HepG2 (cell line): Measurements from ENCODE around the gene CCDC57. TPM values are rescaled to one million over a fixed set of nuclear protein-coding genes. Genes with fewer than 3 reads are reported as not detected.
A peak's percentile ranks its signal among the peaks of the same experiment; 100 is the strongest.

Source experiments
- CENPBD1 ChIP-seq: sonication (generic); formaldehyde crosslinking; IDR thresholded peaks from 2 replicates; pipeline ENCODE4 v1.8.0; 2022; ENCODE audit warnings: missing genetic modification reagents, low read depth, mild to moderate bottlenecking, borderline replicate concordance
- DMAP1 ChIP-seq: IDR thresholded peaks from 2 replicates; pipeline ENCODE4 v1.6.1; 2016
- EED ChIP-seq: sonication (generic); formaldehyde crosslinking; IDR thresholded peaks from 2 replicates; pipeline ENCODE4 v1.5.0; 2020; ENCODE audit warnings: mild to moderate bottlenecking, missing genetic modification reagents
- GMEB2 ChIP-seq: IDR thresholded peaks from 2 replicates; pipeline ENCODE4 v1.6.1; 2016; ENCODE audit warnings: missing biosample characterization, missing genetic modification reagents, low read depth
- HMG20A ChIP-seq: IDR thresholded peaks from 2 replicates; pipeline ENCODE4 v1.6.1; 2016; ENCODE audit warnings: borderline replicate concordance
- MED1 ChIP-seq: sonication (generic); formaldehyde crosslinking; IDR thresholded peaks from 2 replicates; pipeline ENCODE4 v1.4.0; 2020; ENCODE audit warnings: missing genetic modification reagents
- NKX3-1 ChIP-seq: sonication (generic); formaldehyde crosslinking; IDR thresholded peaks from 2 replicates; pipeline ENCODE4 v1.5.0; 2020; ENCODE audit warnings: missing genetic modification reagents
- RBM39 ChIP-seq: fragments of 200-400 bp; formaldehyde crosslinking; IDR thresholded peaks from one replicate; pipeline ENCODE4 v1.6.1; 2018; ENCODE audit warnings: antibody characterized with exemption, mild to moderate bottlenecking, low read depth, low read length; ENCODE audit not compliant: poor library complexity, severe bottlenecking
- SKIL ChIP-seq: sonication (generic); formaldehyde crosslinking; IDR thresholded peaks from 2 replicates; pipeline ENCODE4 v1.8.0; 2022; ENCODE audit warnings: missing genetic modification reagents, mild to moderate bottlenecking, moderate library complexity, borderline replicate concordance
- ZBTB8A ChIP-seq: sonication (generic); formaldehyde crosslinking; IDR thresholded peaks from 2 replicates; pipeline ENCODE4 v1.4.0; 2020; ENCODE audit warnings: mild to moderate bottlenecking, low read depth, missing genetic modification reagents, borderline replicate concordance
- ZHX2 ChIP-seq, 2 experiments: sonication (generic) in 1 of 2; formaldehyde crosslinking in 1 of 2; IDR thresholded peaks; 2 replicates each; pipeline versions ENCODE4 v1.6.1 to v1.9.0; 2014 to 2022; ENCODE audit warnings: antibody characterized with exemption in 1 of 2, borderline replicate concordance in 1 of 2, inconsistent platforms in 1 of 2, low read depth in 1 of 2, missing genetic modification reagents in 1 of 2
- ZMYM3 ChIP-seq: sonication (generic); formaldehyde crosslinking; IDR thresholded peaks from 2 replicates; pipeline ENCODE4 v1.5.1; 2020; ENCODE audit warnings: mild to moderate bottlenecking, missing genetic modification reagents
- ZNF616 ChIP-seq: sonication (generic); formaldehyde crosslinking; IDR thresholded peaks from 2 replicates; pipeline ENCODE4 v1.5.0; 2020; ENCODE audit warnings: low read depth, mild to moderate bottlenecking, missing genetic modification reagents
- ZNF670 ChIP-seq: sonication (generic); formaldehyde crosslinking; IDR thresholded peaks from 2 replicates; pipeline ENCODE4 v1.8.0; 2022; ENCODE audit warnings: mild to moderate bottlenecking, missing genetic modification reagents, borderline replicate concordance
- ZNF737 ChIP-seq: sonication (generic); formaldehyde crosslinking; IDR thresholded peaks from 2 replicates; pipeline ENCODE4 v1.5.0; 2020; ENCODE audit warnings: missing genetic modification reagents, mild to moderate bottlenecking, borderline replicate concordance
- ZNF784 ChIP-seq: sonication (generic); formaldehyde crosslinking; IDR thresholded peaks from 2 replicates; pipeline ENCODE4 v1.5.1; 2020; ENCODE audit warnings: missing genetic modification reagents, mild to moderate bottlenecking, borderline replicate concordance
- ZSCAN30 ChIP-seq: sonication (generic); formaldehyde crosslinking; IDR thresholded peaks from 2 replicates; pipeline ENCODE4 v1.5.0; 2020; ENCODE audit warnings: mild to moderate bottlenecking, missing genetic modification reagents
- polyA plus RNA-seq, 8 experiments: library from polyadenylated mRNA; depleted of rRNA in 3 of 8; stranded (reverse) in 7 of 8; unstranded in 1 of 8; fragments of >200 nt; fragmentation: Illumina TruSeq in 4 of 8; extraction: Trizol in 4 of 8; gene quantifications; 2 replicates each; pipeline versions ENCODE4 v1.2.1 to v1.2.3, GENCODE V29; 2011 to 2016; ENCODE audit warnings: low read depth in 4 of 8, missing spikeins in 1 of 8, mixed read lengths in 1 of 8; ENCODE audit not compliant: insufficient read depth in 1 of 8
- total RNA-seq, 5 experiments: library from RNA; depleted of rRNA; stranded (reverse); fragments of >200 nt; fragmentation: Illumina TruSeq; extraction: Trizol; gene quantifications; 2 replicates each; pipeline ENCODE4 v1.2.3, GENCODE V29; 2016; ENCODE audit warnings: low read depth in 1 of 5

CCDC57 gene
- total and polyA plus RNA-seq, 2 of the 13 experiments (the other 11 are each of a cell fraction or from before 2014, with no cell fraction given): 59.3 to 59.9 TPM

- peak; percentile 24 for TF ChIP-seq RBM39
- peak; percentile 93 for TF ChIP-seq SKIL
- no peak for TF ChIP-seq GMEB2 (CRISPR knock-in tag)
- peak; percentile 75; the same call in 1 of the 2 replicates for TF ChIP-seq ZNF784 (CRISPR knock-in tag)
- peak; percentile 90; the same call in 1 of the 2 replicates for TF ChIP-seq NKX3-1 (CRISPR knock-in tag)
- no peak for TF ChIP-seq ZHX2 (IDR thresholded peaks at IDR 0.05; ENCODE audit: low read depth)
- peak; percentile 87; the same call in 1 of the 2 replicates for TF ChIP-seq ZHX2 (CRISPR knock-in tag; IDR thresholded peaks at IDR 0.05; ENCODE audit: borderline replicate concordance)
- TF ChIP-seq ZSCAN30 (CRISPR knock-in tag): no peak
- TF ChIP-seq ZNF737 (CRISPR knock-in tag): no peak
- peak; percentile 58 for TF ChIP-seq HMG20A (CRISPR knock-in tag)
- TF ChIP-seq ZNF616 (CRISPR knock-in tag): peak; percentile 75; the same call in 1 of the 2 replicates
- TF ChIP-seq DMAP1 (CRISPR knock-in tag): peak; percentile 83
- TF ChIP-seq ZMYM3 (CRISPR knock-in tag): no peak
- TF ChIP-seq ZNF670 (CRISPR knock-in tag): 0 out of 2 replicates have a peak, but pooled peaks have one; percentile 31
- TF ChIP-seq EED (CRISPR knock-in tag): no peak; the same call in 1 of the 2 replicates
- TF ChIP-seq CENPBD1 (CRISPR knock-in tag): no peak
- no peak for TF ChIP-seq ZBTB8A (CRISPR knock-in tag)
- TF ChIP-seq MED1 (CRISPR knock-in tag): peak; percentile 88
Observed at GRCh38 chr17:82217530-82218204, 5.0 kb upstream of the CCDC57 start (continued).
